T-cell (primary cell): ENCODE measurements around the gene SLC25A26. TPM values are rescaled to one million over a fixed set of nuclear protein-coding genes. Genes with fewer than 3 reads are reported as not detected.
"Not testable (repeated sequence)": the region's sequence is repeated elsewhere in the genome, so short reads cannot be mapped to it uniquely, and the experiment has no call there.

ENCODE experiments used
- ATAC-seq, 4 experiments: fragments of 200-7000 bp in 3 of 4; fragments of 150-1000 bp in 1 of 4; cut with Tn5 transposase; replicated peaks in 1 of 4; 1 replicate in 3 of 4; 2 replicates in 1 of 4; pipeline ENCODE4 v1.10.0; 2021; ENCODE audit warnings: moderate library complexity in 3 of 4, mild to moderate bottlenecking in 2 of 4, moderate number of reproducible peaks in 1 of 4
- CTCF ChIA-PET, 2 donors: fragments of 300-600 bp; sonication (Branson Sonifier 250); formaldehyde crosslinking; loops; one replicate each; lab custom pipeline; 2022; ENCODE audit warnings: antibody characterized with exemption in 2 of 2; lab: Charles Lee
- POLR2A ChIA-PET, 2 donors: fragments of 300-600 bp; sonication (Branson Sonifier 250); formaldehyde crosslinking; loops; one replicate each; lab custom pipeline; 2022; ENCODE audit warnings: antibody characterized with exemption in 2 of 2; lab: Charles Lee
- DNase-seq, 35 experiments: peaks; one replicate each; pipeline versions ENCODE4 v3.0.0 to v3.0.0-alpha.2; 2013 to 2023
- H3K27ac ChIP-seq: one replicate; pipeline ENCODE4 v1.5.1; 2013; ENCODE audit warnings: low read length
- H3K27me3 ChIP-seq, 2 experiments: replicated peaks in 1 of 2; 1 replicate in 1 of 2; 2 replicates in 1 of 2; pipeline versions ENCODE4 v1.6.1 to v1.7.0; 2013; ENCODE audit warnings: low read length in 1 of 2, mixed read lengths in 1 of 2; ENCODE audit not compliant: control insufficient read depth in 2 of 2, insufficient read depth in 2 of 2; ENCODE audit errors: extremely low read depth in 1 of 2
- H3K36me3 ChIP-seq, 2 donors: 1 replicate in 1 of 2; 2 replicates in 1 of 2; pipeline versions ENCODE4 v1.6.1 to v1.7.0; 2013; ENCODE audit warnings: low read length in 1 of 2; ENCODE audit not compliant: control insufficient read depth in 2 of 2, insufficient read depth in 1 of 2; ENCODE audit errors: extremely low read depth in 1 of 2
- H3K4me1 ChIP-seq, 2 experiments: 1 replicate in 1 of 2; 2 replicates in 1 of 2; pipeline versions ENCODE4 v1.6.1 to v1.7.0; 2013; ENCODE audit warnings: low read length in 2 of 2, mixed read lengths in 1 of 2; ENCODE audit not compliant: insufficient read depth in 2 of 2, control insufficient read depth in 1 of 2; ENCODE audit errors: extremely low read depth in 1 of 2
- H3K4me3 ChIP-seq, 2 donors: 1 replicate in 1 of 2; 2 replicates in 1 of 2; pipeline versions ENCODE4 v1.5.1 to v1.7.0; 2013; ENCODE audit warnings: mild to moderate bottlenecking in 2 of 2, low read length in 1 of 2, moderate library complexity in 1 of 2; ENCODE audit not compliant: control insufficient read depth in 1 of 2; ENCODE audit errors: extremely low read depth in 1 of 2
- H3K9me3 ChIP-seq: 2 replicates; pipeline ENCODE4 v1.7.0; 2013
- H3K27ac Mint-ChIP-seq, 2 donors: one replicate each; pipeline ENCODE4 v1.8.0; 2020 to 2021; ENCODE audit warnings: mild to moderate bottlenecking in 2 of 2, mixed read lengths in 2 of 2
- H3K27me3 Mint-ChIP-seq, 2 donors: one replicate each; pipeline ENCODE4 v1.8.0; 2021 to 2022; ENCODE audit warnings: mixed read lengths in 2 of 2
- H3K36me3 Mint-ChIP-seq: one replicate; pipeline ENCODE4 v1.8.0; 2021; ENCODE audit warnings: mixed read lengths
- H3K4me1 Mint-ChIP-seq, 3 donors: one replicate each; pipeline ENCODE4 v1.8.0; 2020 to 2022; ENCODE audit warnings: mixed read lengths in 3 of 3, mild to moderate bottlenecking in 1 of 3
- H3K4me3 Mint-ChIP-seq, 3 donors: one replicate each; pipeline ENCODE4 v1.8.0; 2020 to 2022; ENCODE audit warnings: mild to moderate bottlenecking in 3 of 3, mixed read lengths in 3 of 3, moderate library complexity in 3 of 3
- H3K9me3 Mint-ChIP-seq, 3 donors: one replicate each; pipeline ENCODE4 v1.8.0; 2020 to 2022; ENCODE audit warnings: mixed read lengths in 3 of 3
- WGBS: methylation state at CpG from one replicate; pipeline ENCODE4 v1.1.5; 2013; ENCODE audit warnings: missing lambda C conversion rate; ENCODE audit not compliant: insufficient coverage; 5-methylcytosine and 5-hydroxymethylcytosine counted together
- total RNA-seq, 35 experiments: library from RNA in 6 of 35; stranded (reverse) in 6 of 35; fragments of 120-200 nt in 1 of 35; gene quantifications; one replicate each; pipeline versions ENCODE4 v1.2.1 to v1.2.4 and lab custom pipeline; 2013 to 2026

SLC25A26 gene
- total RNA-seq, 5 donors from 2014 or later (not counting 1 experiment from before 2014, with no cell fraction given), result 16.6 to 26.9 (median 23.5) TPM

DNA sequence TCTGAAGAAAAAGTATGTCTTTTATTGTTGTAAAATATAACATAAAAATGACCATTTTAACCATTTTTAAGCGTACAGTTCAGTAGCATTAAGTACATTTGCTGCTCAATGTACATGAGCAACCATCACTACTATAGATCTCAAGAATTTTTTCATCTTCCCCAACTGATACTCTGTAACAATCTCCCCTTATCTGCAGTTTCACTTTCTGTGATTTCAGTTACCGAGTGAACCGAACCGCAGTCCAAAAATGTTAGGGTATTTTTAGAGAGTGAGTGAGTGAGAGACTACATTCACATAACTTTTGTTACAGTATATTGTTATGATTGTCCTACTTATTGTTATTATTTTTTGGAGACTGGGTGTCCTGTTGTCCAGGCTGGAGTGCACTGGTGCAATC lies 9.0 kb upstream of the SLC25A26 start:
- H3K4me3 Mint-ChIP-seq, result no peak overlapping the region
- H3K36me3 Mint-ChIP-seq, result no peaks in the 10 kb centered on the region
- H3K9me3 ChIP-seq, result no peaks in the 10 kb centered on the region
- ATAC-seq (no peak), DNase-seq (no peak)
- H3K4me1 Mint-ChIP-seq, result no peaks in the 10 kb centered on the region
- POLR2A ChIA-PET, result no interaction called here
- H3K36me3 ChIP-seq, result no peaks in the 10 kb centered on the region
- H3K27ac ChIP-seq, result no peak overlapping the region
- no peaks in the 10 kb centered on the region for H3K9me3 Mint-ChIP-seq
- no peak overlapping the region for H3K27ac Mint-ChIP-seq
- no peak overlapping the region for H3K4me3 ChIP-seq
- 80% methylated on average over 1 of the region's 4 CpGs for WGBS
- peaks cover 0 to 2% of the 10 kb centered on the region in 2 experiments for H3K27me3 ChIP-seq
- CTCF ChIA-PET, result no interaction called here
- no peaks in the 10 kb centered on the region for H3K4me1 ChIP-seq
- H3K27me3 Mint-ChIP-seq, result peaks cover 0 to 3% of the 10 kb centered on the region in 2 donors

DNA sequence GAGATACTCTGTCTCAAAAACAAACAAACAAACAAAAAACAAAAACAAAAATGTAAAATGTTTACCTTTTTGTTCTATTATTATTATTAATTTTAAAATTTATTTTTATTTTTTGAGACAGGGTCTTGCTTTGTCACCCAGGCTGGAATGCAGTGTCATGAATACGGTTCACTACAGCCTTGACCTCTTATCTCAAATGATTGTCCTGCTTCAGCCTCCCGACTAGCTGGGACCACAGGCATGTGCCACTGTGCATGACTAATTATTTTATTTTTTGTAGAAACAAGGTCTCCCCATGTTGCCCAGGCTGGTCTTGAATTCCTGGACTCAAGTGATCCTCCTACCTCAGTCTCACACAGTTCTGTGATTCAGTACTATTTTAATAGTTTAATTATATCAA lies 5.7 kb upstream of the SLC25A26 start:
- H3K27ac Mint-ChIP-seq, result no peak overlapping the region
- ATAC-seq (no peak), DNase-seq (no peak)
- H3K27me3 ChIP-seq, result peaks cover 0 to 2% of the 10 kb centered on the region in 2 experiments
- H3K4me1 ChIP-seq, result peaks cover 2 to 4% of the 10 kb centered on the region in 2 experiments
- no CpG with 5 or more reads among the region's 2 CpGs for WGBS
- peaks cover 0 to 3% of the 10 kb centered on the region in 2 donors for H3K27me3 Mint-ChIP-seq
- no peaks in the 10 kb centered on the region for H3K9me3 ChIP-seq
- H3K4me3 ChIP-seq, result no peak overlapping the region
- no peak overlapping the region for H3K27ac ChIP-seq
- no peak overlapping the region for H3K4me3 Mint-ChIP-seq
- H3K36me3 ChIP-seq, result no peaks in the 10 kb centered on the region
- peaks cover 6 to 10% (median 8%) of the 10 kb centered on the region in 3 donors for H3K4me1 Mint-ChIP-seq
- H3K9me3 Mint-ChIP-seq, result no peaks in the 10 kb centered on the region
- POLR2A ChIA-PET, result no interaction called here
- no peaks in the 10 kb centered on the region for H3K36me3 Mint-ChIP-seq
- CTCF ChIA-PET, result interaction anchor here in 1 of 2 donors (0.6 kb wide), 1 partner anchor 25 kb away, joined by 3 read pairs; no protein-coding TSS in a partner anchor

DNA sequence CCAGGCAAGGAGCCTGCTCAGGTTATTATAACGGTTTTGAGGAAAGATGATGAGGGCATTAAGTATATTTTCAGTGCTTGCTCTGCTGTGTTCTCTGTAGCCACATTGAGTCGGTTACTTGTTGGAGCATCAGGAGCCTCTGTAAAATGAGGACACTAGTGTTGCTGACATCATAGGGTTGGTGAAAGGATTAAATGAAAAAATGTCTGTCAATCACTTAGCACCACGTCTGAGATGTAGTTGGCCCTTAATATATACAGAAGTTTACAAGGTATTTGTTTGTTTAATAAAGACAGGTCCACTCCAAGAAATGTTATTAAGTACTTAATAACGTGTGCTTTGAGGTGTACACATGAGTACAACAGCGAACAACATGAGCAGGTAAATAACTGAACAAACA lies 735 bp upstream of the SLC25A26 start:
- DNase-seq, result peak in 1 of 35 experiments; percentile 26
- peaks cover 20% of the 10 kb centered on the region for H3K36me3 Mint-ChIP-seq
- H3K27ac ChIP-seq, result peak overlapping the region; percentile 66
- ChIA-PET CTCF (interaction anchor here in 1 of 2 donors (1.0 to 1.5 kb wide), 3 partner anchors 16 to 587 kb away, joined by 3 to 7 read pairs (median 5); no protein-coding TSS in a partner anchor), POLR2A (interaction anchor here in 1 of 2 donors (1.5 kb wide), 1 partner anchor 778 kb away, joined by 6 read pairs; the partner anchor contains the start of gene KBTBD8)
- H3K27me3 Mint-ChIP-seq, result no peaks in the 10 kb centered on the region
- H3K9me3 Mint-ChIP-seq, result no peaks in the 10 kb centered on the region
- H3K27me3 ChIP-seq, result no peaks in the 10 kb centered on the region
- peak overlapping the region; percentile 74 to 93 for H3K4me3 ChIP-seq
- peaks cover under 1 to 5% of the 10 kb centered on the region in 2 donors for H3K36me3 ChIP-seq
- ATAC-seq, result no peak
- 71% methylated on average over 1 of the region's 5 CpGs for WGBS
- H3K4me1 Mint-ChIP-seq, result peaks cover 34 to 43% (median 39%) of the 10 kb centered on the region in 3 donors
- peak overlapping the region; percentile 69 to 95 for H3K27ac Mint-ChIP-seq
- peaks cover 11% of the 10 kb centered on the region in 2 experiments for H3K4me1 ChIP-seq
- H3K9me3 ChIP-seq, result no peaks in the 10 kb centered on the region
- peak overlapping the region; percentile 74 to 92 (median 91) for H3K4me3 Mint-ChIP-seq

DNA sequence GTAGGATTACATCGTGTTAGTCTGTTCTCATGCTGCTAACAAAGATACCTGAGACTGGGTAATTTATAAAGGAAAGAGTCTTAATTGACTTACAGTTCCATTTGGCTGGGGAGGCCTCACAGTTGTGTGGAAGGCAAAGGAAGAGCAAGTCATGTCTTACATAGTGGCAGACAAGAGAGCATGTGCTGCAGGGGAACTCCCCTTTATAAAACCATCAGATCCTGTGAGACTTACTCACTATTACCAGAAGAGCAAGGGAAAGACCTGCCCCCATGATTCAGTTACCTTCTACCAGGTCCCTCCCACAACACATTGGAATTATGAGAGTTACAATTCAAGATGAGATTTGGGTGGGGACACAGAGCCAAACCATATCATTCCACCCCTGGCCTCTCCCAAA lies 3.4 kb downstream of the SLC25A26 start:
- Mint-ChIP-seq H3K4me1 (peaks cover 55 to 67% (median 63%) of the 10 kb centered on the region in 3 donors), H3K27ac (no peak overlapping the region), H3K27me3 (no peaks in the 10 kb centered on the region), H3K36me3 (peaks cover 34% of the 10 kb centered on the region), H3K4me3 (no peak overlapping the region), H3K9me3 (no peaks in the 10 kb centered on the region)
- ChIA-PET CTCF (interaction anchor here in 1 of 2 donors (0.6 kb wide), 1 partner anchor 29 kb away, joined by 3 read pairs; no protein-coding TSS in a partner anchor), POLR2A (no interaction called here)
- DNase-seq (no peak), ATAC-seq (no peak)
- Histone ChIP-seq H3K36me3 (peaks cover 5 to 11% of the 10 kb centered on the region in 2 donors), H3K4me1 (peaks cover 11% of the 10 kb centered on the region in 2 experiments), H3K27ac (no peak overlapping the region), H3K9me3 (no peaks in the 10 kb centered on the region), H3K4me3 (no peak overlapping the region), H3K27me3 (no peaks in the 10 kb centered on the region)
- no CpG with 5 or more reads among the region's 1 CpG for WGBS

DNA sequence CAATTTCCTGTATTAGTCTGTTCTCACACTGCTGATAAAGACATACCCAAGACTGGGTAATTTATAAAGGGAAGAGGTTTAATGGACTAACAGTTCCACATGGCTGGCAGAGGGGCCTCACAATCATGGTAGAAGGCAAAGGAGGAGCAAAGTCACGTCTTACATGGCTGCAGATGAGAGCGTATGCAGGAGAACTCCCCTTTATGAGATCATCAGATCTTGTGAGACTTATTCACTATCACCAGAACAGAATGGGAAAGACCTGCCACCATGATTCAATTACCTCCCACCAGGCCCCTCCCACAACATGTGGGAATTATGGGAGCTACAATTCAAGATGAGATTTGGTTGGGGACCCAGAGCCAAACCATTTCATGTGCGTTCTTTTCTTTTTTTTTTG lies 5.3 kb downstream of the SLC25A26 start:
- H3K4me3 ChIP-seq, H3K27me3 ChIP-seq, POLR2A ChIA-PET, H3K27ac Mint-ChIP-seq, DNase-seq, H3K4me1 ChIP-seq, H3K27me3 Mint-ChIP-seq, ATAC-seq, H3K27ac ChIP-seq, H3K4me3 Mint-ChIP-seq, H3K9me3 ChIP-seq, CTCF ChIA-PET, H3K9me3 Mint-ChIP-seq: not testable (repeated sequence)
- Mint-ChIP-seq H3K4me1 (peaks cover 58 to 61% (median 60%) of the 10 kb centered on the region in 3 donors), H3K36me3 (peaks cover 44% of the 10 kb centered on the region)
- H3K36me3 ChIP-seq, result peaks cover 5 to 12% of the 10 kb centered on the region in 2 donors
- WGBS, result 100% methylated on average over 1 of the region's 3 CpGs

DNA sequence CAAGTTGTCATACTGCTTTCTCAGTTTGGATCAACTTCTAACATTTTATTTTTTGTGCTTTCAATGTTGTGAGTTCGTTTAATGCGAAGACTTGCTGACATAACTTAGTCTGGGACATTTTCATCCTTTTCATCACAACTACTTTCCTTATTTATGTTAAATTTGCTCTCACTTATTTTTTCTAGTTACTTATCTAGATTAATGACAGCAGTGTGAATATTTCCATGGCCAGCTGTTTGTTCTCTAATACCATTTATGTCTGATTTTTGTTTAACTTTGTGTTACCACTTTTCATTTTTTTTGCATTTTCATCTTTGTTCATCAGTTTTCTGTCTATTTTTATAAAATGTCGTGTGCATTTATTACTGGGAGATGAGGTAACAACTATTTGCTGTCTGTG lies 6.2 kb downstream of the SLC25A26 start:
- peaks cover 44% of the 10 kb centered on the region for H3K36me3 Mint-ChIP-seq
- ATAC-seq, result no peak
- DNase-seq, result no peak

More for the DNA sequence above, 6.2 kb downstream of the SLC25A26 start:
- Histone ChIP-seq H3K9me3 (no peaks in the 10 kb centered on the region), H3K36me3 (peaks cover 5 to 12% of the 10 kb centered on the region in 2 donors), H3K4me3 (no peak overlapping the region), H3K27me3 (no peaks in the 10 kb centered on the region), H3K27ac (no peak overlapping the region), H3K4me1 (no peaks in the 10 kb centered on the region)
- Mint-ChIP-seq H3K9me3 (no peaks in the 10 kb centered on the region), H3K27ac (no peak overlapping the region), H3K27me3 (no peaks in the 10 kb centered on the region), H3K4me1 (peaks cover 50 to 54% (median 51%) of the 10 kb centered on the region in 3 donors), H3K4me3 (no peak overlapping the region)
- no CpG with 5 or more reads among the region's 3 CpGs for WGBS
- ChIA-PET POLR2A (no interaction called here), CTCF (no interaction called here)
